ENCODE results near the gene GABBR2.

GABBR2 gene

DNA sequence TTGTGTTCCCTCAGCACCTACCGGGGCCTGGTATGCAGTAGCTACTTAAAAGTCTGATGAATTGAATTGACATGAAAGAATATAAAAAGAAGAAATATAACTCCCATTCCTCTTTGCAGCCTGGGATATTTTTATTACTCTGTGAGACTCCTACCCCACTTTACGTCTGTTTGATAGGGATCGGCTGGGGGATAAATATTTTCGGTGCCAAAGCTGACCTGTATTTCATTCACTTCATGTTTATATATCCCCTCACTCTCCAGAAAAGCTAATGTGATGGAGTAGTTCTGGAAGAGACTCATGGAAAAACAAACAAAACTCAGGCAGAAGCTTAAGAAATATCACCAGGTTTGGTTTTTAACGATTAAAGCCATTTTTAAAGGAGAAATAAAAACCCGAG, 345.1 kb downstream of the GABBR2 start:
- DNase-seq = no peak

DNA sequence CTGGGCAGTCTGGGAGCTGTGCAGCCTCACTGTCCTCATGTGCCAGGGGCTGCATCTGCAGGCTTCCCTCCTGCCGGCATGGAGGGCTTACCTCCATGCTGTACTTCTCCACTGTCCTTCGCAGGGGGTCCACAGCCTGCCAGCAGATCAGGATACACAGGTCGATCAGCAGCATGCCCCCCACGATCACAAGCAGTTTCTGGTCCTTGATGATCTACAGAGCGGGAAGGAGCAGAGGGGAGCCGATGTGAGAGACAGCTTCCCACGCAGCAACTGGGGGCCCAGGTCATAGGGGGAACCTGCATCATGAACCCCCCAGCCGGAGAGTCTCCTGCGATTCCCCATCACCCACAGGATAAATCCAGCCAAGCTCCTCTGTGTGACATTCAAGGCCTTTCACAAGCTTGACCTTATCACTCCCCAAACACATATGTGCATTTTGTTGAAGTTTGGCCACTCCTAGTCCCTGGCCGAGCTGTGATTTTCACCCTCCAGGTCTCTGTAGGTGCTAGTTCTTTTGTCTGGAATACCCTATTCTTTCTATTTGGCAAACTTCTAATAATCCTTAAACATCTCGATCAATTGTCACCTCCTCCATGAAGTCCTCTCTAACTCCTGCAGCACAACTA, 346.0 kb downstream of the GABBR2 start:
- DNase-seq = no peak

DNA sequence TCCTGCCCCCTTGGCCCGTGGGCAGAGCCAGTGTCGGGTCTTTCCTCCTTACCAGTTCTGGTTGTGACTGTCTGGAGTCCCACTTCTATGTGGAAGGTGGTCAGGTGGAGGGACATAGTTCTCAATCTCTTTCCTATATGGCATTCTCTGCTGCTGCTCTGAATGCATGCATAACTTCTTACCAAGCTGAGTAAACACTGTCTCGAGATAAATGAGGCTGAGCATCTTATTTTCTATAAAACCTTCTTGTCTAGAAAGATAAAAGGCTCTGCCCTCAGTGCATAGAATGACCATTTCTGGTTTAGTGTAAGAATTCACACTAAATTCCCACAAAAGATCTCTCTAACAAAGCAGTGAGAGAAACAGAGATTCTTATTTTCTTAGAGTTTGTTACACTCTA, 347.1 kb downstream of the GABBR2 start:
- DNase-seq = no peak

DNA sequence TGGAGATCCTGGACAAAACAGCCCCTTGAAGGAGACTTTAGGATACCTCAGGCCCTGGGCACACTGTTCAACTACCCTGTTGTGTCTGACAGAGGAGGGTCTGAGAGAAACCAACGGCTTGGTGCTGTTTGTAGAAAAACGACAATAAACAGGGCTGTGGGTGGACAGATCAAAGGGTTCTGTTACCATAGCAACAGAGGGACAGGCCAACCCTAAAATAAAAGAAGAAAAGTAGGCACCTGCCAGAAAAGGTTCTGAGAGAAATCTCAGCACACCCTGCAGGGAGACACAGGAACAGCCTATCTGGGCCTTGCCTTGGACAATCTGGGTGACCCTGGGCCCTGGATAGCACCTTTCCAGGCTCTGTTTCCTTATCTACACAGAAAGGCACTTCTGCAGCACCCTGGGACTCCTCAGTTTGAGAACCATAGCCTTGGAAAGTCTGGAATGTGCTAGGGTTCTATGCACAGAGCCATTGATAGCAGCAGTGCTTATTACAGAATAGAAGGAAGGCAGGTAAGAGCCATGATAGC, 348.5 kb downstream of the GABBR2 start:
- no peak for DNase-seq

DNA sequence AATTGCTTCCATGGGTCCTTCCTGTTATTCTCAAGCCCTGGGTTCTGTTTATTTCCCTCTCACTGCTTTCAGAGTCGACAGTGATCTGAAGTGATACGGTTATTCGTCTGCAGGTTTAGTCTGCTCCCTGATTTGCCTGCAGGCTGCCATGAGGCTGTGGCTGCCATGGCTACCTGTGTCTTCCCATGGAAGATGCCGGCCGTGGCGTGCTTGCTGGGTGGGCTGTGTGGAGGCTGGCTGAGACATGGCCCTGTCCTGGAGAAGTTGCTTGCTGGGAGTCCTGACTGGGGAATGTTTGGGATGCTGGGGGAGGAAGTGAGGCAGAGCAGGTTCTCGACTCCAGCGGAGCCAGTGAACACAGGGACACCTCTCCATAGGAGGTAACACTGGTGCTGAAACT, 349.2 kb downstream of the GABBR2 start:
- DNase-seq = no peak

DNA sequence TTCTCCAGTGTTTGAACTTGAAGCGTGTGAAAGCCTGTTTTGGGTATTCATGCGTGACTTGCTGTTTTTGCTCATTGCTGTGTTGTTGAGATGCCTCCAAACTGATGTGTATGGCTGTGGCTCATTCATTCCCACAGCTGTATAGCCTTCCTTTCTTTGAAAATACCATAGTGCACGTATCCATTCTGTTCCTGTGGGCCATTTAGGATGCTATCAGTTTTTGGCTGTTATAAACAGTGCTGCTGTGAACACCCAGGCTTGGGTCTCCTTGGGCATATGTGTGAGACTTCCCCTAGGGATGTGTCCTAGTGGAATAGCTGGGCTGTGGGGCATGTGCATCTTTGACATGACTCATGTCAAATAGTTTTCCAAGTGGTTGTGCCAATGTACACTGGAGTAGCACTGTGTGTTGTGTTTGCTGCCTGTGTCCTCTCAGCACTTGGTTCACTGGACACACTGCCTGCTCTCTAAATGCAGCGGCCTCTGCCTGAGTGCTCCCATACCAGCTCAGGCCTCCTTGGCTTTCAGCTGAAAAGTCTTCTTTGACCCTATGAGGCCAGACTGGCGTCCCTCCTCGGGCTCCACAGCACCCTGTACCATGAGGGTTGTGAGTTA, 350.7 kb downstream of the GABBR2 start:
- no peak for DNase-seq

DNA sequence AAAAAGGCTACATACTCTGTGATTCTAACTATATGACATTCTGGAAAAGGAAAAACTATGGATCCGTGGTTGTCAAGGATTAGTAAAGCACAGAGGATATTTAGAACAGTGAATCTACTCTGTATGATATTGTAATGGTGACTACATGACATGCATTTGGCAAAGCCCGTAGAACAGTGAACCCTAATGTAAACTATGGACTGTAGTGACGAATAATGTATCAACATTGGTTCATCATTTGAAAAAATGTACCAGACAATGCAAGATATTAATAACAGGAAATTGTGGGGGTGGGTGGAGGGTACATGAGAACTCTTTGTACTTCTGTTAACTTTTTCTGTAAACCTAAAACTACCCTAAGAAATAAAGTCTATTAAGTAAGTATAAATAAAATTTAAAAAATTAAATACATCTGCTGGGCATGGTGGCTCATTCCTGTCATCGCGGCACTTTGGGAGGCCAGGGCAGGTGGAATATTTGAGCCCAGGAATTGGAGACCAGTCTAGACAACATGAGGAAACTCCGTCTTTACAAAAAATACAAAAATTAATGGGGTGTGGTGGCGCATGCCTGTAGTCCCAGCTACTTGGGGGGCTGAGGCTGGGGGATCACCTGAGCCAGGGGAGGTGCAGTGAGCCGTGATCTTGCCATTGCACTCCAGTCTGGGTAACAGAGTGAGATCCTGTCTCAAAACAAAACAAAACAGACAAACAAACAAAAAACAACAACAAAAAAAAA, 351.6 kb downstream of the GABBR2 start:
- no peak for DNase-seq

DNA sequence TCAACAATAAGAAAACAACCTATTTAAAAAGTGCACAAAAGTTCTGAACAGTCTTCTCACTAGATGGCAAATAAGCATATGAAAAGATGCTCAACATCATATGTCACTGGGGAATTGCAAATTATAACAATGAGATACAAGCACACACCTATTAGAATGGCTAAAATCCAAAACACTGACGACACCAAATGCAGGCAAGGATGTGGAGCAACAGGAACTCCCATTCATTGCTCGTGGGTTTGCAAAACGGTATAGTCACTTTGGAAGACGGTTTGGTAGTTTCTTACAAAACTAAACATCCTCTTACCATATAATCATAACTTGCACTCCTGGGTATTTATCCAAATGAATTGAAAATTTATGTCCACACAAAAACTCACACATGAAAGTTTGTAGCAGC, 352.4 kb downstream of the GABBR2 start:
- no peak for DNase-seq

DNA sequence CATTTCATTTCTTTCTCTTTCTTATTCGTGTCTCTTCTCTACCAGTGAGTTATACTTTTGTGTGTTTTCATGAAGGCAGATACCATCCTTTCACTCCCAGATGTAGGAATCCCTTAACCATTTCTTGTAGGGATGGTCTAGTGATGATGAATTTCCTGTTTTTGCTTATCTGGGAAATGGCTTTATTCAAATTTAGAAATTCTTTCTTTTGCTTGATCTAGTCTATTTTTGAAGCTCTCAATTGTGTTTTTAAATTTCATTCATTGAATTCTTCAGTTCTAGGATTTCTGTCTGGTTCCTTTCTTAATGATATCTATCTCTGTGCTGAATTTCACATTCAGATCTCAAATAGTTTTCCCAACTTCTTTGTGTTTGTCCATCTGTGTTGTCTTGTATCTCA, 357.4 kb downstream of the GABBR2 start:
- DNase-seq = no peak

DNA sequence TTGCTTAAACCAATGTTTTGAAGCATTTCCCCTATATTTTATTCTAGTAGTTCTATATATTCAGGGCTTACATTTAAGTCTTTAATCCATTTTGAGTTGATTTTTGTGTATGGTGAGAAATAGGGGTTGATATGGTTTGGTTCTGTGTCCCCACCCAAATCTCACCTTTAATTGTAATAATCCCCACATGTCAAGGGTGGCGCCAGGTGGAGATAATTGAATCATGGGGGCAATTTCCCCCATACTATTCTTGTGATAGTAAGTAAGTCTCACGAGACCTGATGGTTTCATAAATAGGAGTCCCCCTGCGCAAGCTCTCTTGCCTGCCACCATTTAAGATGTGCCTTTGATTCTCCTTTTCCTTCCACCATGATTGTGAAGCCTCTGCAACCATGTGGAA, 361.1 kb downstream of the GABBR2 start:
- no peak for DNase-seq

DNA sequence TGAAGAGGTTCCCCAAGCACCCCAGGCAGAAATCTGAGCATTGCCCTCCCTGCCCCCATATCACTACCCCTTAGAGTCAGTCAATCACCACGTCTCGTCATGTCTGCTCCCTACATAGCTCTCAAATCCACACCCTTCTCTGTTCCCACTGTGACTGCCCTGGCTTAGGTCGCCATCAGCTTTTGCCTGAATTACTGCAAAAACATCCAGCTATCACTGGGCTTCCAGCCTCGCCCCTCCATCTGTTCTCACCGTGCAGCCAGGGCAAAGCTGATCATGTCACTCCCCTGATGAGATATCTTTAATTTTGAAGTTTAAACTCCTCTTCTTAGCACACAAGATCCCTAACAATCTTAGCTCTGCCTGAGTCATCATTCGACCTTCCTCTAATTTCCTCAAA, 363.7 kb downstream of the GABBR2 start:
- DNase-seq = no peak

DNA sequence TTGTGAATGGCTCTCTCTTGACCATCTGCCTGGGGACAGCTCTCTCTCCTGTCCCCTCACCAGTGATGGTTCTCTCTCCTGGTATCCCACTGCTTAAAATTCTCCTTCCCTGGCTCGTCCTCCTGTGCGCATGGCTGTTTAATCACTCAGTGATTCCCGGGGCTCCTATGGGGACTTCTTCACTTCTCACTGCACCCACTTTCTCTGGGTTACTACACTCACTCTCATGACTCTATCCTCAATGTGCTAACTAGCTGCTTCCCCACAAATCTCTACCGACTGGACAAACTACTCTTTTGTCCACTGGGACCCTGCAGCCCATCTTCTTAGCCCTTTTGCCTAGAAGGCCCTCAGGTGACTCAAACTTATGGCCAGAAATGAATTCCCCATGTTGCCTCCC, 364.2 kb downstream of the GABBR2 start:
- no peak for DNase-seq

DNA sequence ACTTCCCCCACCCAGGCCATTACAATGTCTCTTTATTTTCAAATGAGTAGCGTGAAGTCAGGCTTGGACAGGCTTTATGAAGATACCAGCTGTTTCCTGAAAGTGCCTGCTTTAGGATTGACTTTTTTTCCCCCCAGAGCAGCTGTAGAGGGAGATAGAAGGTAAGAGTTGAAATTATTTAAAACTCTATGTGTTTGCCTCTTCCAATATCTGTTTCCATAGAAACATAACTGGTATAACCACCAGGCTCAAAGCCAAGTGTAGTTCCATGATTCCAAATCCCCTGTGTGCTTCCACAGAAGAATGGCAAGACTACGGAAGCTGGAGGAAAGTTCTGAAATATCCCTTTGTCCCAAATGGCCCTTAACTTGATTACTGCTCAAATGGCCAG, 365.9 kb downstream of the GABBR2 start:
- no peak for DNase-seq

DNA sequence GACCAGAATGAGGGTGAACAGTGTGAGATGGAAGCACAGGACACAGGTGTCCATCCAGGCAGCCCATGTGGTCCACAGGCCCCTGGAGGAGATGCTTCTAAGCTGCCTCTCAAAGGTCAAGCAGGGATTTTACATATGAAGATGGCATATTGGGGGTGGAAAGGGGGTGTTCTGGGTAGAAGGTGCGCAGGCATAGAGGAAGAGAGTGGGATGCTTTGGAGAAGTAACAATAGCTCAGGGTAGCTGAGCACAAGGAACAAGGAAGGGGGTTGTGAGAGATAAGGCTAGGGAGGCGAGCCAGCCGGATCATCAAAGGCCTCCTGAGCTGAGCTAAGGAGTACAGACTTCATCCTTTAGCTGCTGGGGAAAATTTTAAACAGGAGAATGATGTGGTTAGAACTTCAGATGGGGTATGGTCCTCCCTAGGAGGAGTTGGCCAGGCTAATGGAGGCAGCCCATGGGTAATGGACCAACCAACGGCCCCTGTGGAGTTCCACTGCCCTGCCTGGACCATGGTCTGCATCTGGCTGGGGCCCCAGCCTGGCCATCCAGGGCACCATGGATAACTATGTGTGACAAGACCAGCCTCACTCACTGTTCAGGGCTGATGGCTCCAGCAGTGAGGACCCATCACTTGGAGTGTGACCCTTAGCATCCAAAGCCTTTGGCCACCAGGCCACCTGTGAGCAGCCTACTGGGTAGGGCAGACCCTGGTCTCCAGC, 366.5 kb downstream of the GABBR2 start:
- DNase-seq = no peak

DNA sequence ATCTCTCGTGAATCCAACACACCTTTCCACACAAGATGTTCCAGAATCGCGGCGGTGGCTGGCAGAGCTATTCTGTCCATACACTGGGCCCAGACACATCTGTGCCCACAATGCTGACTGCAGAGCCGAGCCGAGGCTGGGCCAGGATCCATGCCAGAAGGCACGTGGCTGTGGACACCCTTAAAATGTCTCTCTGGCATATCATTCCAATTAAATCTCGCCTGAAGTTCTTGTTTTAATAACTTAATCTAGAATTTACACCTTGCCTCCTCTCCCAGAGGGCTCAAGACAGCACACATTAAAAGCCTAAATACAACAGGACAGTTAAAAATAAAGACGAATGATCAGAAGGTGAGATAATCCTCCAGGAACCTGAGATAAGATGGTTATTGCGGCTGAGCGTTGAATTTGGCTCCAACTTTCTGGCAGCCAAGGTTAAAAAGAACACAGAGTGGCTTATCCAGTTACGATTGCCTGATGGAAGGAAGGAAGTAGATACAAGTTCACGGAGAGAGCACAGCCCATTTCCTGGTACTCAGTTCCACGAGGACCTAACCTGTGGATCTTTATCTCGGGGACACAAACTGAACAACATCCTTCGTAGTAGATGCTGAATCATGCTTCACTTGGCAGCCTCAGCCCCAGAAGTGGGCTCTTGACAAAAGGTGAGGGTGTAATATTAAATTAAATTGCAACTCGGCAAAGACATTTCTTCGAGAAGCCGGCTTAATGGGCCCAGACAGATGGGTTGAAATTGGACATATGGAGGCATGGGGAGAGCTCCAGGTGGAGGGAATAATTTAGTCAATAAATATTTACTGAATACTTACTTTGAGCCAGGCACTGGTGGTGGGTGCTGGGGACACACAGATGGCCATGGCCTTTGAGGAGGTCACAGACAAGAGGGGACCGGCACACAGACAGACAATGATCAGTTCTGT, 367.3 kb downstream of the GABBR2 start:
- DNase-seq = no peak

DNA sequence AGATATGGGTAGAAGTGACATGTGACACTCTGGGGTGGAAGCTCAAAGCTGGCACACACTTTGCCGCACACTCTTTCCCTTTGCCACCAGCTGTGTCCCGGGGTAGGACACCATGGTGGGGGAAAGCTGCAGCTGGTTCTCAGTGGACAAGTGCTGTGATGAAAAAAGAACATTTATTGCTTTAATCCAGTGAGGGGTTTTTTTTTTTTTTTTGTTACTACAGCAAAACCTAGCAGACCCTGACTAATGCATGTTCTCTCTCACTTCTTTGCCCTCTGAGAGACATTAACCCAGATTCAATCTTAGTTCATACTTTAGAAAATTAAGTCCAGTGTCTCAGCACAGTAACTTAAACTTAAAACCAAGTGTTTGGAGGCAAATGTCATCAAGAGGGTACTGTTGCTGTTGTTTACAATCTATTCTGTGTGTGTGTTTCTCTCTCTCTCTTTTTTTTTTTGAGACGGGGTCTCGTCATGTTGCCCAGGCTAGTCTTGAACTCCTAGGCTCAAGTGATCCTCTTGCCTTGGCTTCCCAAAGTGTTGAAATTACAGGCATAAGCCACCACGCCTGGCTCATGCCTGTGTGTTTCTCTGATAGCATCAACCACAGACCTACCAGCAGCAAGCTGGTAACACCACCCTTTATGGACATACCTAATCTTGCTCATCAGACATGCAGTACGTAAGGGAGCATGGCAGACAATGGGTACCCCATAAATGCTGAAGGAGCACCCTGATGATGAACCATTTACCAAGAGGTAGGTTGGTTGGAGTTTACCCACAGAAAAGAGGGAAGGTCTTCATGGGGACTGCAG, 368.5 kb downstream of the GABBR2 start:
- no peak for DNase-seq

DNA sequence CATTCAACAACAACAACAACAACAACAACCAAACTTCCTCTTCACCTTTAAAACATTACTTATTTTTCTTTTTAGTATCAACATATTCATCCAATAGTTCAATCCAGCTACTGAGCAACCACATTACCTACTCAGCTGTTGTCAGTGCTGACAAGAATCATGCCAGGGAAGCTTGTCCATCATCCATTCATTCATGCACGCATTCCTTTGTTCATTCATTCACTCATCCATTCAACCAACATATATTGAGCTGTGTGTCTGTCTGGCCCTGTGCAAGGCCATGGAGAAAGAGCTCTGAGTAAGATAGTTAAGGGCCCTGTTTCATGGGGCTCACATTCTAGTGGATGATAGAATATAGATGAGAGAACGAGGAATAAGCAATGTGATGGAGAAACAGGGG, 373.1 kb downstream of the GABBR2 start:
- DNase-seq = no peak

DNA sequence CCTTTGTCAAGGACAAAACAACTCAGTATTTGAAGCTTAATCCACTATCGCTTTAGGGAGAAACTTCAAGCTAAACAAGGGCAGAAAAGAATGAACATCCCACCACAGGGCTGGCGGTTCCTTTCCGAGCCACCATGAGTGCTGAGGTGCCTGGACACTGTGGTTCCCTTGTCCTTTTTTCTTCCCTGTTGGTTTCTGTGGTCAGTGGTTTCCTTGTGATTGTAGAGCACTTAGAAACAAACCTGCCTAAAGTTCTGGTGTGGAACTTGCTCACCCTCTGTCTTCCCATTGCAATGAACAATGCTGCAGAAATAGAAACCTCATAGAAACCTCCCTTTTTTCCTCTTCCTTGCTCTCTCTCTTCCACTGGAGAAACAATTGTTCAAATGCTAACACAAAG, 373.9 kb downstream of the GABBR2 start:
- no peak for DNase-seq

DNA sequence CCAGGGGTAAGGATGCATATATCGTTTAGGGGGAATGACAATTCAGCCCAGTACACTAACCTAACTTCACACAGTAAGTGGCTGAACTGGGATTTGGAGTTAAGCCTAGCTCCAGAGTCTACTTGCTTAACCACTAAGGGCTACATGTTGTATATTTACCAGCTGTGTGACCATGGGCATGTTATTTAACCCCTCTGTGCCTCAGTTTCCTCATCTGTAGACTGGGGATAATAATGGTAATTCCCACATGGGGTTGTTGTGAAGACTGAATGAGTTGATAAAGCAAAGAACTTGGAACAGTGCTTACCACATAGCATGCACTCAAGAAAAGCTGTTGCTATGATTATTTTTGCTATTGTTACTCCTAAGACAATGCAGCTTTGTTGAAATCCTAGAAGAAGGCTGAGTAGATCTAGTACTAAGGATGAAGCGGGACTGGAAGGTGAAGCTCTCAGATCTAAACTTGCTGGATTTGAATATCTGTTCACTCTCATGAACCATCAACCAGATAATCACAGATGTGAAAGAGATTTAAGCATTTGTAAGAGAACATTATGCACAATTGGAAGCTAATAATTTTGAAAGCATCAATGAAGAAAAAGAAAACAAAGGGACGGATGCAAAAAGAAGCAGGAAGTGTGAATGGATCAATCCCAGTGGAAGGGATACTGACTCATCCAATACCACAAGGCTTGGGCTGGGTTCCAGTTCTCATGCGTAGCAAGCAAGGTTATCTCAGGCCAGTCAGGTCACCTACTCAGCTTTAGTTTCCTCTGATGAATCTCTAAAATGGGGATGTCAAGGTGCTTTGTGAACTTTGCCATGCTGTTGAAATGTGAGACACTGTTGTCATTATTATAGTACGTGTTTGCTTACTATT, 374.8 kb downstream of the GABBR2 start:
- no peak for DNase-seq

DNA sequence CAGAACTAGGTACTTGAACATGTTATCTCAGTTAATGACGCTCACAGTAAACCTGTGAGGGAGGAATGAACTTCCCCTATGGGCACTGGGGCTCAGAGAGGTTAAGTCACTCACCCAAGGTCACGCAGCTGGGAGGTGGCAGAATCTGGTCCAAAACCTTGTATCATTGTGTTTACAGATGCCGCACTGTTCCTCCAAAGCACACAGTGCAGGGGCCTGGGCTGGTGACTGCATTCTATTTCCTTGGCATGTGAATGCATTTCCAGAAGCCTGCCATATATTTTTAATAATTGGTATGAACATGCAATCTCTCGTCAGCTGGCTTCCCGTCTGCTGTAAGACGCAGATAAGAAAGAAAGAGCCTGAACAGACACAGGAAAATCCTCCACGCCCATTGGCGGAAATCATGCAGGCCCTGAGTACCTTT, 376.3 kb downstream of the GABBR2 start:
- no peak for DNase-seq

All from activated CD8-positive, alpha-beta memory T cell treated with anti-CD3 and anti-CD28 coated beads for 24 hours (primary cell).